ENCODE results near the gene POLA1. TPM values are rescaled to one million over a fixed set of nuclear protein-coding genes. Genes with fewer than 3 reads are reported as not detected.
A peak's percentile ranks its signal among the peaks of the same experiment; 100 is the strongest.
"Not testable (repeated sequence)": the region's sequence is repeated elsewhere in the genome, so short reads cannot be mapped to it uniquely, and the experiment has no call there.

POLA1 gene
- total RNA-seq, 1 donor from 2014 or later, result 7.7 TPM

- ATAC-seq, result not testable (repeated sequence)
These were observed 126.1 kb downstream of the POLA1 start for GRCh38 chrX:24819807-24820206.

- ATAC-seq, result no peak
These were observed 134.4 kb downstream of the POLA1 start for GRCh38 chrX:24828147-24828546.

- ATAC-seq, result no peak
These were observed 134.9 kb downstream of the POLA1 start for GRCh38 chrX:24828600-24828999.

- no peak for ATAC-seq
These were observed 140.0 kb downstream of the POLA1 start for GRCh38 chrX:24833695-24834094.

GRCh38 chrX:24837966-24838365 lies 144.2 kb downstream of the POLA1 start:
- ATAC-seq, result no peak

- no peak for ATAC-seq
These were observed 144.9 kb downstream of the POLA1 start for GRCh38 chrX:24838629-24839028.

- peak; percentile 76 for ATAC-seq
These were observed 145.6 kb downstream of the POLA1 start for GRCh38 chrX:24839331-24839730.

GRCh38 chrX:24842486-24842885 lies 148.8 kb downstream of the POLA1 start:
- no peak for ATAC-seq

GRCh38 chrX:24846550-24847150 lies 152.9 kb downstream of the POLA1 start:
- ATAC-seq, result no peak

- no peak for ATAC-seq
These were observed 157.6 kb downstream of the POLA1 start for GRCh38 chrX:24851289-24851688.

GRCh38 chrX:24851780-24852179 lies 158.1 kb downstream of the POLA1 start:
- ATAC-seq, result no peak

- no peak for ATAC-seq
These were observed 164.5 kb downstream of the POLA1 start for GRCh38 chrX:24858004-24858746.

GRCh38 chrX:24859211-24859841 lies 165.6 kb downstream of the POLA1 start:
- no peak for ATAC-seq

GRCh38 chrX:24860140-24860539 lies 166.4 kb downstream of the POLA1 start:
- no peak for ATAC-seq

- no peak for ATAC-seq
These were observed 168.6 kb downstream of the POLA1 start for GRCh38 chrX:24862343-24862742.

GRCh38 chrX:24863779-24864178 lies 170.1 kb downstream of the POLA1 start:
- not testable (repeated sequence) for ATAC-seq

- ATAC-seq, result no peak
These were observed 176.4 kb downstream of the POLA1 start for GRCh38 chrX:24870143-24870542.

- ATAC-seq, result no peak
These were observed 181.0 kb downstream of the POLA1 start for GRCh38 chrX:24874604-24875247.

- no peak for ATAC-seq
These were observed 183.0 kb downstream of the POLA1 start for GRCh38 chrX:24876530-24877287.

GRCh38 chrX:24877288-24877664 lies 183.6 kb downstream of the POLA1 start:
- ATAC-seq, result no peak

GRCh38 chrX:24877854-24878650 lies 184.3 kb downstream of the POLA1 start:
- ATAC-seq, result no peak

- no peak for ATAC-seq
These were observed 186.0 kb downstream of the POLA1 start for GRCh38 chrX:24879679-24880078.
